ENCODE measurements around the gene DARS1.

DARS1 gene

GRCh38 chr2:136006658-136007057, 21.2 kb upstream of the DARS1 start:
- H3K9ac ChIP-seq (ENCODE audit: low read length in 5 of 5), result no peak overlapping the region
- no peaks in the 10 kb centered on the region for H3K36me3 ChIP-seq (ENCODE audit: control insufficient read depth in 5 of 5, insufficient read depth in 5 of 5, low read length in 5 of 5)
- no peak overlapping the region for H3K4me3 ChIP-seq (ENCODE audit: low read depth in 1 of 5, low read length in 5 of 5)
- peaks cover 0 to 12% (median 3%) of the 10 kb centered on the region in 5 donors for H3K4me1 ChIP-seq (ENCODE audit: control insufficient read depth in 5 of 5, insufficient read depth in 5 of 5, low read length in 5 of 5)
- H3K9me3 ChIP-seq (ENCODE audit: control insufficient read depth in 5 of 5, low read length in 5 of 5), result no peaks in the 10 kb centered on the region
- H3K27ac ChIP-seq (ENCODE audit: low read depth, low read length), result no peak overlapping the region
- peaks cover 0 to 3% (median 0%) of the 10 kb centered on the region in 5 donors for H3K27me3 ChIP-seq (ENCODE audit: control insufficient read depth in 5 of 5, insufficient read depth in 4 of 5, low read length in 5 of 5)

GRCh38 chr2:136005462-136006196, 20.2 kb upstream of the DARS1 start:
- no peaks in the 10 kb centered on the region for H3K36me3 ChIP-seq (ENCODE audit: control insufficient read depth in 5 of 5, insufficient read depth in 5 of 5, low read length in 5 of 5)
- no peak overlapping the region for H3K4me3 ChIP-seq (ENCODE audit: low read depth in 1 of 5, low read length in 5 of 5)
- H3K9ac ChIP-seq (ENCODE audit: low read length in 5 of 5), result no peak overlapping the region
- H3K27ac ChIP-seq (ENCODE audit: low read depth, low read length), result no peak overlapping the region
- peaks cover 0 to 19% (median under 1%) of the 10 kb centered on the region in 5 donors for H3K4me1 ChIP-seq (ENCODE audit: control insufficient read depth in 5 of 5, insufficient read depth in 5 of 5, low read length in 5 of 5)
- no peaks in the 10 kb centered on the region for H3K9me3 ChIP-seq (ENCODE audit: control insufficient read depth in 5 of 5, low read length in 5 of 5)
- no peaks in the 10 kb centered on the region for H3K27me3 ChIP-seq (ENCODE audit: control insufficient read depth in 5 of 5, insufficient read depth in 4 of 5, low read length in 5 of 5)

GRCh38 chr2:136004965-136005364, 19.5 kb upstream of the DARS1 start:
- Histone ChIP-seq H3K4me3 (ENCODE audit: low read depth in 1 of 5, low read length in 5 of 5) (no peak overlapping the region), H3K36me3 (ENCODE audit: control insufficient read depth in 5 of 5, insufficient read depth in 5 of 5, low read length in 5 of 5) (no peaks in the 10 kb centered on the region), H3K27me3 (ENCODE audit: control insufficient read depth in 5 of 5, insufficient read depth in 4 of 5, low read length in 5 of 5) (no peaks in the 10 kb centered on the region), H3K9ac (ENCODE audit: low read length in 5 of 5) (no peak overlapping the region), H3K9me3 (ENCODE audit: control insufficient read depth in 5 of 5, low read length in 5 of 5) (no peaks in the 10 kb centered on the region), H3K4me1 (ENCODE audit: control insufficient read depth in 5 of 5, insufficient read depth in 5 of 5, low read length in 5 of 5) (peaks cover 0 to 26% (median 3%) of the 10 kb centered on the region in 5 donors), H3K27ac (ENCODE audit: low read depth, low read length) (no peak overlapping the region)

GRCh38 chr2:136001131-136001530, 15.7 kb upstream of the DARS1 start:
- no peaks in the 10 kb centered on the region for H3K9me3 ChIP-seq (ENCODE audit: control insufficient read depth in 5 of 5, low read length in 5 of 5)
- no peak overlapping the region for H3K27ac ChIP-seq (ENCODE audit: low read depth, low read length)

GRCh38 chr2:136000502-136000901, 15.1 kb upstream of the DARS1 start:
- H3K4me3 ChIP-seq (ENCODE audit: low read depth in 1 of 5, low read length in 5 of 5), result no peak overlapping the region
- no peak overlapping the region for H3K27ac ChIP-seq (ENCODE audit: low read depth, low read length)
- H3K4me1 ChIP-seq (ENCODE audit: control insufficient read depth in 5 of 5, insufficient read depth in 5 of 5, low read length in 5 of 5), result peaks cover 0 to 20% (median 3%) of the 10 kb centered on the region in 5 donors
- no peaks in the 10 kb centered on the region for H3K9me3 ChIP-seq (ENCODE audit: control insufficient read depth in 5 of 5, low read length in 5 of 5)
- no peak overlapping the region for H3K9ac ChIP-seq (ENCODE audit: low read length in 5 of 5)
- no peaks in the 10 kb centered on the region for H3K36me3 ChIP-seq (ENCODE audit: control insufficient read depth in 5 of 5, insufficient read depth in 5 of 5, low read length in 5 of 5)
- no peaks in the 10 kb centered on the region for H3K27me3 ChIP-seq (ENCODE audit: control insufficient read depth in 5 of 5, insufficient read depth in 4 of 5, low read length in 5 of 5)

More at GRCh38 chr2:136001131-136001530, 15.7 kb upstream of the DARS1 start:
- no peaks in the 10 kb centered on the region for H3K27me3 ChIP-seq (ENCODE audit: control insufficient read depth in 5 of 5, insufficient read depth in 4 of 5, low read length in 5 of 5)
- no peak overlapping the region for H3K4me3 ChIP-seq (ENCODE audit: low read depth in 1 of 5, low read length in 5 of 5)
- H3K9ac ChIP-seq (ENCODE audit: low read length in 5 of 5), result no peak overlapping the region
- H3K4me1 ChIP-seq (ENCODE audit: control insufficient read depth in 5 of 5, insufficient read depth in 5 of 5, low read length in 5 of 5), result peaks cover 0 to 26% (median 3%) of the 10 kb centered on the region in 5 donors
- H3K36me3 ChIP-seq (ENCODE audit: control insufficient read depth in 5 of 5, insufficient read depth in 5 of 5, low read length in 5 of 5), result no peaks in the 10 kb centered on the region

GRCh38 chr2:135999899-136000298, 14.5 kb upstream of the DARS1 start:
- no peak overlapping the region for H3K27ac ChIP-seq (ENCODE audit: low read depth, low read length)

DNA sequence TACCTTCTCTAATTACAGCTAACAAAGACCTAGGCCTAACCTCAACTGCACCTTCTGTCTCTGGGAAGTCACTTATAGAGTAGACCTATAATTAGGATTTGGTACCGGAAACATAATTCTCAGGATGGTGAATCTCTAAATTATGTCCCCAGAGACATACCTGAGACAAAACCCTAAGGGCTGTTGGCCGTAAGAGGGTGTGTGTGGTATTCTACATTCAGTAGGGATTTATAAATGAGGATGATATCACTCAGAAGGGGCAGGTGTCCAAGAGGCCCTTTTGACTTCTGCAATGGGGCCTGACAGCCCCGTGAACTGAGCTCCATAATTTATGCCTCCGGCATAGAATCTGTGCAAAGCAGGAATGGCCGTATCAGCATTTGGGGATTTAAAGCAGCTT, 13.5 kb upstream of the DARS1 start:
- Histone ChIP-seq H3K27me3 (ENCODE audit: control insufficient read depth in 5 of 5, insufficient read depth in 4 of 5, low read length in 5 of 5) (no peaks in the 10 kb centered on the region), H3K4me3 (ENCODE audit: low read depth in 1 of 5, low read length in 5 of 5) (no peak overlapping the region), H3K9ac (ENCODE audit: low read length in 5 of 5) (no peak overlapping the region), H3K27ac (ENCODE audit: low read depth, low read length) (no peak overlapping the region), H3K36me3 (ENCODE audit: control insufficient read depth in 5 of 5, insufficient read depth in 5 of 5, low read length in 5 of 5) (no peaks in the 10 kb centered on the region), H3K9me3 (ENCODE audit: control insufficient read depth in 5 of 5, low read length in 5 of 5) (no peaks in the 10 kb centered on the region), H3K4me1 (ENCODE audit: control insufficient read depth in 5 of 5, insufficient read depth in 5 of 5, low read length in 5 of 5) (peaks cover 0 to 19% (median 3%) of the 10 kb centered on the region in 5 donors)

More at GRCh38 chr2:135999899-136000298, 14.5 kb upstream of the DARS1 start:
- Histone ChIP-seq H3K36me3 (ENCODE audit: control insufficient read depth in 5 of 5, insufficient read depth in 5 of 5, low read length in 5 of 5) (no peaks in the 10 kb centered on the region), H3K9me3 (ENCODE audit: control insufficient read depth in 5 of 5, low read length in 5 of 5) (no peaks in the 10 kb centered on the region), H3K4me1 (ENCODE audit: control insufficient read depth in 5 of 5, insufficient read depth in 5 of 5, low read length in 5 of 5) (peaks cover 0 to 18% (median 3%) of the 10 kb centered on the region in 5 donors), H3K27me3 (ENCODE audit: control insufficient read depth in 5 of 5, insufficient read depth in 4 of 5, low read length in 5 of 5) (no peaks in the 10 kb centered on the region), H3K4me3 (ENCODE audit: low read depth in 1 of 5, low read length in 5 of 5) (no peak overlapping the region), H3K9ac (ENCODE audit: low read length in 5 of 5) (no peak overlapping the region)

GRCh38 chr2:135997380-135997779, 12.0 kb upstream of the DARS1 start:
- no peak overlapping the region for H3K27ac ChIP-seq (ENCODE audit: low read depth, low read length)
- H3K27me3 ChIP-seq (ENCODE audit: control insufficient read depth in 5 of 5, insufficient read depth in 4 of 5, low read length in 5 of 5), result no peaks in the 10 kb centered on the region
- H3K36me3 ChIP-seq (ENCODE audit: control insufficient read depth in 5 of 5, insufficient read depth in 5 of 5, low read length in 5 of 5), result no peaks in the 10 kb centered on the region
- H3K9ac ChIP-seq (ENCODE audit: low read length in 5 of 5), result no peak overlapping the region
- H3K4me1 ChIP-seq (ENCODE audit: control insufficient read depth in 5 of 5, insufficient read depth in 5 of 5, low read length in 5 of 5), result peaks cover 0 to 20% (median 3%) of the 10 kb centered on the region in 5 donors
- H3K4me3 ChIP-seq (ENCODE audit: low read depth in 1 of 5, low read length in 5 of 5), result no peak overlapping the region
- no peaks in the 10 kb centered on the region for H3K9me3 ChIP-seq (ENCODE audit: control insufficient read depth in 5 of 5, low read length in 5 of 5)

DNA sequence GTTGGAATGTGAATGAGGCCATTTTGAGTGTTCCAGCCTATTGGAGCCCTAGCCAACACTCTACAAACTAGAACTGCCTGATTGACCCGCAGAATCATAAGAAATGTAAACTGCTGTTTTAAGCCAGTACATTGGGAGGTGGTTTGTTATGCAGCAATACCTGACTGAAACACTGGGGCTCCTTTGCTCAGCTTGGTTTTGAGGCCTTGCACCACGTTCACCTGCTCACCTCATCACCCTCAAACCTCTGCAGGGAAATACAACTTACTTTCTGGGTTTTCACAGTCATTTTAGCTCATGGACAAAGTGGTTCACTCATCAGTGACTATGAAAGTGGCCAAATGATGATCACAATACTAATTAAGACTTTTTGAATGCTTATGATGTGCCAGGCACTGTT, 10.9 kb upstream of the DARS1 start:
- Histone ChIP-seq H3K27ac (ENCODE audit: low read depth, low read length) (no peak overlapping the region), H3K9ac (ENCODE audit: low read length in 5 of 5) (no peak overlapping the region), H3K9me3 (ENCODE audit: control insufficient read depth in 5 of 5, low read length in 5 of 5) (no peaks in the 10 kb centered on the region), H3K4me1 (ENCODE audit: control insufficient read depth in 5 of 5, insufficient read depth in 5 of 5, low read length in 5 of 5) (peaks cover 0 to 19% (median 3%) of the 10 kb centered on the region in 5 donors), H3K36me3 (ENCODE audit: control insufficient read depth in 5 of 5, insufficient read depth in 5 of 5, low read length in 5 of 5) (no peaks in the 10 kb centered on the region), H3K4me3 (ENCODE audit: low read depth in 1 of 5, low read length in 5 of 5) (no peak overlapping the region), H3K27me3 (ENCODE audit: control insufficient read depth in 5 of 5, insufficient read depth in 4 of 5, low read length in 5 of 5) (no peaks in the 10 kb centered on the region)

DNA sequence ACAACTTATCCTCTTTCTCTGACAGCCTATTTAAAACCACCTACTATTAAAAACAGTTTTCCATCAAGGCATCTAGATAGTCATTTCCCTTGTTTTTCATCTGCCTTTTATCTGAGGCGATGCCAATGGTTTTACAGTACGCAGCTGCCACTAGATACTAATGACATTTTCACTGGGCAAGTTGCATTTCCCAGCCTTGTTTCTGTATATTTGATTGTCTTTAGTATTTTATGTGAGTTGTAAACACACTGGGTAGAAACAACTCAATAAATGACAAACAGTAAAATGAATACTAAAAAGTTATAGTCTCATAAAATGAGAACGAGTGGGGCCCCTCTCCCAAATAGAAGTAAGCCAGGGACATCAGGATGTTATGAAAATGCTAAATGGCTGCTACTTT, 8.9 kb upstream of the DARS1 start:
- Histone ChIP-seq H3K9ac (ENCODE audit: low read length in 5 of 5) (no peak overlapping the region), H3K27ac (ENCODE audit: low read depth, low read length) (no peak overlapping the region), H3K27me3 (ENCODE audit: control insufficient read depth in 5 of 5, insufficient read depth in 4 of 5, low read length in 5 of 5) (no peaks in the 10 kb centered on the region), H3K4me1 (ENCODE audit: control insufficient read depth in 5 of 5, insufficient read depth in 5 of 5, low read length in 5 of 5) (peaks cover 0 to 4% (median 0%) of the 10 kb centered on the region in 5 donors), H3K9me3 (ENCODE audit: control insufficient read depth in 5 of 5, low read length in 5 of 5) (no peaks in the 10 kb centered on the region), H3K4me3 (ENCODE audit: low read depth in 1 of 5, low read length in 5 of 5) (no peak overlapping the region), H3K36me3 (ENCODE audit: control insufficient read depth in 5 of 5, insufficient read depth in 5 of 5, low read length in 5 of 5) (no peaks in the 10 kb centered on the region)

Measured in subcutaneous abdominal adipose tissue (tissue), 5 donors.